ENCODE results near the gene GLO1.

GLO1 gene

GRCh38 chr6:38651121-38651784, 51.7 kb downstream of the GLO1 start:
- Histone ChIP-seq H3K4me3 (ENCODE audit: low read depth, low read length) (no peak overlapping the region), H3K36me3 (ENCODE audit: control insufficient read depth, insufficient read depth, low read length) (no peaks in the 10 kb centered on the region), H3K27ac (no peak overlapping the region), H3K9ac (no peak overlapping the region), H3K79me2 (no peaks in the 10 kb centered on the region), H3K4me1 (no peaks in the 10 kb centered on the region), H3K9me3 (ENCODE audit: control insufficient read depth, low read length) (no peaks in the 10 kb centered on the region), H3K27me3 (ENCODE audit: control insufficient read depth, insufficient read depth, low read length) (no peaks in the 10 kb centered on the region), H2AFZ (no peak overlapping the region), H3K4me2 (ENCODE audit: low read length) (no peak overlapping the region)
- TF ChIP-seq CTCF (IDR thresholded peaks at IDR 0.05): no peak

- no peak for TF ChIP-seq CTCF (IDR thresholded peaks at IDR 0.05)
- H3K4me2 ChIP-seq (ENCODE audit: low read length): no peak overlapping the region
- H3K9ac ChIP-seq: no peak overlapping the region
Observed at GRCh38 chr6:38650207-38650752, 52.7 kb downstream of the GLO1 start.

GRCh38 chr6:38649744-38650143, 53.2 kb downstream of the GLO1 start:
- H3K4me2 ChIP-seq (ENCODE audit: low read length): no peak overlapping the region
- no peak for TF ChIP-seq CTCF (IDR thresholded peaks at IDR 0.05)
- peaks cover 1% of the 10 kb centered on the region for H3K4me1 ChIP-seq
- no peaks in the 10 kb centered on the region for H3K36me3 ChIP-seq (ENCODE audit: control insufficient read depth, insufficient read depth, low read length)
- no peaks in the 10 kb centered on the region for H3K27me3 ChIP-seq (ENCODE audit: control insufficient read depth, insufficient read depth, low read length)
- no peak overlapping the region for H3K9ac ChIP-seq
- no peaks in the 10 kb centered on the region for H3K79me2 ChIP-seq
- no peaks in the 10 kb centered on the region for H3K9me3 ChIP-seq (ENCODE audit: control insufficient read depth, low read length)
- H3K4me3 ChIP-seq (ENCODE audit: low read depth, low read length): no peak overlapping the region
- no peak overlapping the region for H3K27ac ChIP-seq
- H2AFZ ChIP-seq: no peak overlapping the region

More at GRCh38 chr6:38650207-38650752, 52.7 kb downstream of the GLO1 start:
- H2AFZ ChIP-seq: no peak overlapping the region
- H3K4me3 ChIP-seq (ENCODE audit: low read depth, low read length): no peak overlapping the region
- no peaks in the 10 kb centered on the region for H3K27me3 ChIP-seq (ENCODE audit: control insufficient read depth, insufficient read depth, low read length)
- H3K9me3 ChIP-seq (ENCODE audit: control insufficient read depth, low read length): no peaks in the 10 kb centered on the region
- no peaks in the 10 kb centered on the region for H3K79me2 ChIP-seq
- no peak overlapping the region for H3K27ac ChIP-seq
- no peaks in the 10 kb centered on the region for H3K36me3 ChIP-seq (ENCODE audit: control insufficient read depth, insufficient read depth, low read length)
- H3K4me1 ChIP-seq: no peaks in the 10 kb centered on the region

GRCh38 chr6:38648629-38649028, 54.3 kb downstream of the GLO1 start:
- H3K4me1 ChIP-seq: peaks cover 5% of the 10 kb centered on the region
- H3K9me3 ChIP-seq (ENCODE audit: control insufficient read depth, low read length): no peaks in the 10 kb centered on the region
- H3K4me2 ChIP-seq (ENCODE audit: low read length): no peak overlapping the region
- no peaks in the 10 kb centered on the region for H3K27me3 ChIP-seq (ENCODE audit: control insufficient read depth, insufficient read depth, low read length)
- no peak overlapping the region for H3K4me3 ChIP-seq (ENCODE audit: low read depth, low read length)
- no peak overlapping the region for H3K9ac ChIP-seq
- H3K36me3 ChIP-seq (ENCODE audit: control insufficient read depth, insufficient read depth, low read length): no peaks in the 10 kb centered on the region
- no peak for TF ChIP-seq CTCF (IDR thresholded peaks at IDR 0.05)
- H2AFZ ChIP-seq: no peak overlapping the region
- H3K79me2 ChIP-seq: no peaks in the 10 kb centered on the region
- no peak overlapping the region for H3K27ac ChIP-seq
